ENCODE results near the gene NUP188.

Gene NUP188, protein sequence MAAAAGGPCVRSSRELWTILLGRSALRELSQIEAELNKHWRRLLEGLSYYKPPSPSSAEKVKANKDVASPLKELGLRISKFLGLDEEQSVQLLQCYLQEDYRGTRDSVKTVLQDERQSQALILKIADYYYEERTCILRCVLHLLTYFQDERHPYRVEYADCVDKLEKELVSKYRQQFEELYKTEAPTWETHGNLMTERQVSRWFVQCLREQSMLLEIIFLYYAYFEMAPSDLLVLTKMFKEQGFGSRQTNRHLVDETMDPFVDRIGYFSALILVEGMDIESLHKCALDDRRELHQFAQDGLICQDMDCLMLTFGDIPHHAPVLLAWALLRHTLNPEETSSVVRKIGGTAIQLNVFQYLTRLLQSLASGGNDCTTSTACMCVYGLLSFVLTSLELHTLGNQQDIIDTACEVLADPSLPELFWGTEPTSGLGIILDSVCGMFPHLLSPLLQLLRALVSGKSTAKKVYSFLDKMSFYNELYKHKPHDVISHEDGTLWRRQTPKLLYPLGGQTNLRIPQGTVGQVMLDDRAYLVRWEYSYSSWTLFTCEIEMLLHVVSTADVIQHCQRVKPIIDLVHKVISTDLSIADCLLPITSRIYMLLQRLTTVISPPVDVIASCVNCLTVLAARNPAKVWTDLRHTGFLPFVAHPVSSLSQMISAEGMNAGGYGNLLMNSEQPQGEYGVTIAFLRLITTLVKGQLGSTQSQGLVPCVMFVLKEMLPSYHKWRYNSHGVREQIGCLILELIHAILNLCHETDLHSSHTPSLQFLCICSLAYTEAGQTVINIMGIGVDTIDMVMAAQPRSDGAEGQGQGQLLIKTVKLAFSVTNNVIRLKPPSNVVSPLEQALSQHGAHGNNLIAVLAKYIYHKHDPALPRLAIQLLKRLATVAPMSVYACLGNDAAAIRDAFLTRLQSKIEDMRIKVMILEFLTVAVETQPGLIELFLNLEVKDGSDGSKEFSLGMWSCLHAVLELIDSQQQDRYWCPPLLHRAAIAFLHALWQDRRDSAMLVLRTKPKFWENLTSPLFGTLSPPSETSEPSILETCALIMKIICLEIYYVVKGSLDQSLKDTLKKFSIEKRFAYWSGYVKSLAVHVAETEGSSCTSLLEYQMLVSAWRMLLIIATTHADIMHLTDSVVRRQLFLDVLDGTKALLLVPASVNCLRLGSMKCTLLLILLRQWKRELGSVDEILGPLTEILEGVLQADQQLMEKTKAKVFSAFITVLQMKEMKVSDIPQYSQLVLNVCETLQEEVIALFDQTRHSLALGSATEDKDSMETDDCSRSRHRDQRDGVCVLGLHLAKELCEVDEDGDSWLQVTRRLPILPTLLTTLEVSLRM (N-terminal part only)

DNA sequence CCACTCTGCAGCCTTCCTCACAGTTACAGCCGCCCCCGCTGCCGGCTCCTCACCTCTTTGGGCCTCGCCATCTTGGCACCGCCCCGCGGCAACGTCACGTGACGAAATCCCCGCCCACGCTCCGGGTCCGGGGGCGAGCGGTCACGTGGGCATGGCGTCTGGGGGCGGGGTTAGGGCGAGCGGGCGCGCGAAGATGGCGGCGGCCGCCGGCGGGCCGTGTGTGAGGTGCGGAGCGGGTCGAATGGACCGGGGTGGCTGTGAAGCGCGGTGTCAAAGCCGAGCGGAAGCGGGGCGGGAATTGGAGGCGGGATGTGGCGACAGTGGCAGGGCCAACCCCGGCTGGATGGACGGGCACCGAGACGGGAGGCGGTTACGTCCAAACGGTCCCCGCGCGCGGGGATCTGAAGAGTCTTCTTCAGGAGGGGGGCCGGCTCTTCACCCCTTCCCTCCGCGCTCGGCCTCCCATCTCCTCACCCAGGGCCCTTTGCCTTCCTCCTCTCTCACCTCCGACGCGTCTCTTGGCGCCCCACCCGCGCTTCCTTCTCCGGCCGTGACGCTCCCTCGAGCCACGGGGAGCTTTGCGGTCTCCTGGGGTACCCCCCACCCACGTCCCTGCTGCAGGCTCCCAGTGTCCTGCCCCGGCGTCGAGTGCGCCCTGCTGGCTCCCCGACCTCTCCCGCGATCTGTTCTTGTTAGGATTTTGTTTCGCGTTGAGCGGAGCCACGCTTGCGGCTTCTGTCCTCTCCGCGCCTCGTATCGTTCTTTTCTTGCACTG is at the start of gene NUP188, which contains the start of gene DOLK:
NUP188 (plus strand) TSS at position 173 of the 775 bp plus-strand sequence; CDS start at position 194, 21 bp downstream.
DOLK (minus strand) TSS at position 77 of the 775 bp plus-strand sequence. CDS start 300 bp downstream, outside the sequence.
- TF ChIP-seq FOXP2 (optimal IDR thresholded peaks at IDR 0.05; ENCODE audit: control extremely low read depth, extremely low read length, insufficient read depth) (no peak), POLR2AphosphoS5 (IDR thresholded peaks at IDR 0.05; ENCODE audit: borderline replicate concordance, low read depth, low read length) (peak; percentile 98)
- Histone ChIP-seq H3K27ac (peak within 1 kb of the TSS; percentile 65), H3K9ac (ENCODE audit: insufficient read length) (peak within 1 kb of the TSS; percentile 93), H3K36me3 (ENCODE audit: insufficient read depth, low read length) (peaks cover 17% of the 10 kb centered on the region), H3K9me3 (ENCODE audit: low read depth, low read length) (no peaks in the 10 kb centered on the region), H3K4me3 (peak within 1 kb of the TSS; percentile 95)
- no peak for DNase-seq (ENCODE audit: low read depth, low spot score)

DNA sequence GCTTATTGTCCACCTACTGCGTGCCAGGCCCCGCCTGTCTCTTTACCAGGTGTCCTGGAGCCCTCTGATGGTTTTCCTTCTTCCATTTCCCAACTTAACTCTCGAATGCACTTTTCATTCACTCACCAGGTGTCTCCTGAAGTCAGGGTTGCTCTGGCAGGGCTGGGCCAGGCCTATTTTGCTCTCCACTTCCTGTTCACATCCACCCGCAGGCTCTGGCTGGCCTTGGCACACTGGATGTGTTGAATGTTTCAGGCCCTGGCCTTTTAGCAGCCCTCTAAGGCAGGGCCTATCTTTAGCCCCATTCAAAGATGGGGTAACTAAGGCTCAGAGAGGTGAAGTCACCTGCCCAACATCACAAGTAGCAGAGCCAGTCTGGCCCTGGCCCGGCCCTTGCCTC is 49.1 kb upstream of the NUP188 start:
- Histone ChIP-seq H3K4me3 (no peak overlapping the region), H3K36me3 (ENCODE audit: insufficient read depth, low read length) (peaks cover 7% of the 10 kb centered on the region; the same call in 1 of the 2 replicates), H3K9ac (ENCODE audit: insufficient read length) (no peak overlapping the region), H3K9me3 (ENCODE audit: low read depth, low read length) (no peaks in the 10 kb centered on the region), H3K27ac (no peak overlapping the region)
- TF ChIP-seq EZH2 (IDR thresholded peaks at IDR 0.05) (no peak), POLR2AphosphoS5 (IDR thresholded peaks at IDR 0.05; ENCODE audit: borderline replicate concordance, low read depth, low read length) (no peak), FOXP2 (optimal IDR thresholded peaks at IDR 0.05; ENCODE audit: control extremely low read depth, extremely low read length, insufficient read depth) (no peak)
- DNase-seq (ENCODE audit: low read depth, low spot score): no peak

DNA sequence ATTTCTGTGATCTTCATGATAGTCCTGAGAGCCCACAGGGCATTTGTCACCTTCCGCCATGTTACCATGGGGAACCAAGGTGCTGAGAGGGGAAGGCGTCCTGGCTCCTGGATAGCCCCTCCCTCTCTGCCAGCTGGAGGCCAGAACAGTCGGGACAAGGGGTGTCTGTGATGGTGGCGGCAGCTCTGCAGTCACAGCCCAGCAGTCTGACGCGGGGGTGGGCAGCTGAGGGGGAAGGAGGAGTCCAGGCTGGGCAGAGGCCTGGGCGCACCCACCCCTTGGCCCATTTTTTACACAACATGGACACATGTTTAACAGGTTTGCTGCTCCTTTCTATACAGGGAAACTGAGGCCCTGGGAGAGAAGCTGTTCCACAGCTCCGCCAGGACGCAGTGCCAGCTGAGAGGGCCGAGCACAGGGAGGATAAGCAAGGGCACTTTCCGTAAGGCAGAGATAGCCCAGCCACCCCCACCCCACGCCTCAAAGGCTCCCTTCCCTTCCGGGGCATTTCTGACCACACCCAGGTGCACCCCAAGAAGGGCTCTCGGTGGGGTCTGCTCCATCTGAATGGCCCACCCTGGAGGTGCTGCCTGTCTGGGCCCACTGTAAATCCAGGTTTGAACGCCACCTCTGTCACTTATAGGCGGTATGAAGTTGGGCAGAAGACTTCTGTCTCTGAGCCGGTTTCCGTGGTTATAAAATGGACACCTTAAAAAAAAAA is 48.5 kb upstream of the NUP188 start:
- no peaks in the 10 kb centered on the region for H3K9me3 ChIP-seq (ENCODE audit: low read depth, low read length)
- peaks cover 6% of the 10 kb centered on the region; the same call in 1 of the 2 replicates for H3K36me3 ChIP-seq (ENCODE audit: insufficient read depth, low read length)
- no peak overlapping the region for H3K4me3 ChIP-seq
- H3K27ac ChIP-seq: no peak overlapping the region
- TF ChIP-seq POLR2AphosphoS5 (IDR thresholded peaks at IDR 0.05; ENCODE audit: borderline replicate concordance, low read depth, low read length) (no peak), FOXP2 (optimal IDR thresholded peaks at IDR 0.05; ENCODE audit: control extremely low read depth, extremely low read length, insufficient read depth) (no peak), EZH2 (IDR thresholded peaks at IDR 0.05) (no peak)
- DNase-seq (ENCODE audit: low read depth, low spot score): no peak
- no peak overlapping the region for H3K9ac ChIP-seq (ENCODE audit: insufficient read length)

DNA sequence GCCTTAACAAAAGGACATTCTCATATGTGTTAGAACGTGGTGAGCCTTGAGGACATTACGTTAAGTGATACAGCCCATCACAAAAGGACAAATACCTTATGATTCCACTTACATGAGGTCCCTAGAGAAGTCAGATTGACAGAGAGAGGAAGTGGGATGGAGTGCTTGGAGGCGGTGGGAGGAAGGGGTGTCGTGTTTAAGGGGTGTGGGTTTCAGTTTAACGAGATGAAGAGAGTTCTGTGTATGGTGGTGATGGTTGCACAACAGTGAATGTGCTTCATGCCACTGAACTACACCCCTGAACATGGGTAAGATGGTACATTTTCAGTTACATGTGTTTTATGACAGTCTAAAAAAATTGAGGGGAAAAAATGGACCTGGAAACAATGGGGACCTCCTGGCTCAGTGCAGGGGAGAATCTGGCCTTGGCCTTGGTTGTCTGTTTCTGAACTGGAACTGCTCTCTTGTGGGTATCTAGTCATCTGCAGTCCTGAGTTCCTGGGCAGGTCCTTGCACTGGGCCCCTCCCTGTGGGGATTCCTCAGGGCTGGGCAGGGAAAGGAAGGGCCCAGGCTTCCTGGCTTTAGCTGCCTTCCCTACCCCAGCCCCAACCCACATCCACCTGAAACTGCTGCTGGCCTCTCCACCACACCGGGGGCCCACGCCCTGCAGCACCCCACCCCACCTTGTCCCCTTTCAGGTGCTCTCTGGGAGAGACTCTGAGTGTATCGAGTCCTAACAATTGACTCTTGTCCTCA is 47.8 kb upstream of the NUP188 start:
- no peak for DNase-seq (ENCODE audit: low read depth, low spot score)
- TF ChIP-seq FOXP2 (optimal IDR thresholded peaks at IDR 0.05; ENCODE audit: control extremely low read depth, extremely low read length, insufficient read depth) (no peak), POLR2AphosphoS5 (IDR thresholded peaks at IDR 0.05; ENCODE audit: borderline replicate concordance, low read depth, low read length) (no peak), EZH2 (IDR thresholded peaks at IDR 0.05) (no peak)
- Histone ChIP-seq H3K9me3 (ENCODE audit: low read depth, low read length) (no peaks in the 10 kb centered on the region), H3K27ac (no peak overlapping the region), H3K4me3 (no peak overlapping the region), H3K9ac (ENCODE audit: insufficient read length) (no peak overlapping the region), H3K36me3 (ENCODE audit: insufficient read depth, low read length) (peaks cover 6% of the 10 kb centered on the region; the same call in 1 of the 2 replicates)

DNA sequence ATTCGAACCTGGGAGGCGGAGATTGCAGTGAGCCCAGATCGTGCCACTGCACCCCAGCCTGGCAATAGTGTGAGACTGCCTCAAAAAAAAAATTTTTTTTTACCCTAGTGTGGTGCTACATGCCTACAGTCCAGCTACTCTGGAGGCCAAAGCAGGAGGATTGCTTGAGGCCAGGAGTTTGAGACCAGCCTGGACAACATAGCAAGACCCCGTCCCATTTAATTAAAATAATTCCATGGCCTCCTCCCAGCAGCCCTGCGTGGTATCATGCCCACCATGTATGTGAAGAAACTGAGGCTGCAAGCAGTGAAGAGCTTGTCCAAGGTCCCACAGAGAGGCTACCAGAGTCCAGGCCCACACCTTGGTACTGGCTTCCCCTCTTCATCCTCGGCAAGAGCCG is 46.1 kb upstream of the NUP188 start:
- no peak overlapping the region for H3K9ac ChIP-seq (ENCODE audit: insufficient read length)
- H3K9me3 ChIP-seq (ENCODE audit: low read depth, low read length): no peaks in the 10 kb centered on the region
- no peak for DNase-seq (ENCODE audit: low read depth, low spot score)
- H3K36me3 ChIP-seq (ENCODE audit: insufficient read depth, low read length): peaks cover 6% of the 10 kb centered on the region; the same call in 1 of the 2 replicates
- TF ChIP-seq FOXP2 (optimal IDR thresholded peaks at IDR 0.05; ENCODE audit: control extremely low read depth, extremely low read length, insufficient read depth) (no peak), POLR2AphosphoS5 (IDR thresholded peaks at IDR 0.05; ENCODE audit: borderline replicate concordance, low read depth, low read length) (no peak), EZH2 (IDR thresholded peaks at IDR 0.05) (no peak)
- H3K27ac ChIP-seq: no peak overlapping the region
- H3K4me3 ChIP-seq: no peak overlapping the region

DNA sequence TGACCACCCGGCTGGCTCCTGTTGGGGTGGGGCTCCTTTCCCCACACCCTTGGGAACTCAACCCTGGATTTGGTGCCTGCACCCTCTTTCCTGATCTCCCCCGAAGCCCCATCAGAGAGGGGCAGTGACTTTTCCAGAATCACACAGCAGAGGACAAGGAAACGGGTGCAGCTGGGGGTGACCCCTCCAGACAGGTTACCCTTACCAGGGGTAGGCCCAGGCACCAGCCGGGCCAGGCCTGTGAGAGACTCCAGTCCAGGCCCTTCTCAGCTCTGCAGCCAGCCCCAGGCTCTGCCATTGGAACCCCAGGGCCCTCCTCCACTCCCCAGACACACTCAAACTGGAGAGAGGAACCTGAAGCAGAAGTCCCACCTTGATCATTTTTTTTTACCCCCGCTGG is 45.7 kb upstream of the NUP188 start:
- Histone ChIP-seq H3K27ac (no peak overlapping the region), H3K4me3 (no peak overlapping the region), H3K9me3 (ENCODE audit: low read depth, low read length) (no peaks in the 10 kb centered on the region), H3K36me3 (ENCODE audit: insufficient read depth, low read length) (peaks cover 6% of the 10 kb centered on the region; the same call in 1 of the 2 replicates), H3K9ac (ENCODE audit: insufficient read length) (no peak overlapping the region)
- no peak for TF ChIP-seq EZH2 (IDR thresholded peaks at IDR 0.05)
- no peak for TF ChIP-seq POLR2AphosphoS5 (IDR thresholded peaks at IDR 0.05; ENCODE audit: borderline replicate concordance, low read depth, low read length)
- no peak for TF ChIP-seq FOXP2 (optimal IDR thresholded peaks at IDR 0.05; ENCODE audit: control extremely low read depth, extremely low read length, insufficient read depth)
- DNase-seq (ENCODE audit: low read depth, low spot score): no peak

Data from SK-N-MC (cell line).